HCT116 (cell line): ENCODE measurements around the gene ATP13A3. TPM values are rescaled to one million over a fixed set of nuclear protein-coding genes. Genes with fewer than 3 reads are reported as not detected.

ENCODE experiments used
- ATAC-seq: fragments of 200-7000 bp; cut with Tn5 transposase; 2 replicates; pipeline ENCODE4 v1.9.1; 2020; ENCODE audit warnings: mild to moderate bottlenecking, moderate library complexity
- BruUV-seq: library from RNA; stranded (reverse); fragments of 400-500 nt; replicated peaks from 2 replicates; lab custom pipeline; 2021; lab: Mats Ljungman, UMichigan
- CTCF ChIA-PET: fragments of 300-600 bp; sonication (Branson Sonifier 250); formaldehyde crosslinking; loops from one replicate; lab custom pipeline; 2021; ENCODE audit warnings: antibody characterized with exemption; lab: Charles Lee
- POLR2A ChIA-PET: fragments of 300-600, 350-600 bp; sonication (Branson Sonifier 250); formaldehyde crosslinking; loops from one replicate; lab custom pipeline; 2021; ENCODE audit warnings: antibody characterized with exemption; lab: Charles Lee
- RAD21 ChIA-PET, 2 experiments: fragments of 300-600 bp; sonication (Branson Sonifier 250); formaldehyde crosslinking; loops; one replicate each; lab custom pipeline; 2023; ENCODE audit warnings: low total read pairs in 2 of 2; ENCODE audit not compliant: uncharacterized antibody in 2 of 2, unreplicated experiment in 2 of 2, low non-redundant PET in 1 of 2; lab: Charles Lee
- DNase-seq: peaks from one replicate; pipeline ENCODE4 v3.0.0-alpha.2; 2010; ENCODE audit warnings: low read depth, low spot score
- H2AFZ ChIP-seq: fragments of 200-600 bp; shearing (Covaris generic), sonication (generic); 2 replicates; pipeline ENCODE4 v1.6.1; 2017; ENCODE audit warnings: low read depth, mixed run types, mixed read lengths, antibody characterized with exemption, low read length; ENCODE audit not compliant: poor library complexity, severe bottlenecking
- H3K27ac ChIP-seq: 2 replicates; pipeline ENCODE4 v1.5.1; 2012; ENCODE audit warnings: low read depth, low read length
- H3K27me3 ChIP-seq: fragments of 200-600 bp; sonication (generic); 2 replicates; pipeline ENCODE4 v1.6.1; 2016; ENCODE audit warnings: mixed run types, low read length, mixed read lengths; ENCODE audit not compliant: insufficient read depth
- H3K36me3 ChIP-seq, 2 experiments: fragments of 200-500 bp in 1 of 2; fragments of 200-600 bp in 1 of 2; sonication (Bioruptor generic) in 1 of 2; sonication (generic) in 1 of 2; 2 replicates each; pipeline versions ENCODE4 v1.5.1 to v1.6.1; 2014 to 2016; ENCODE audit warnings: low read length in 2 of 2, inconsistent platforms in 1 of 2, mixed read lengths in 1 of 2, mixed run types in 1 of 2; ENCODE audit not compliant: insufficient read depth in 2 of 2, control insufficient read depth in 1 of 2
- H3K4me1 ChIP-seq, 2 experiments: fragments of 200-600 bp in 1 of 2; sonication (generic) in 1 of 2; 2 replicates each; pipeline versions ENCODE4 v1.5.1 to v1.6.1; 2012 to 2017; ENCODE audit warnings: low read length in 2 of 2, inconsistent platforms in 1 of 2, mild to moderate bottlenecking in 1 of 2, mixed read lengths in 1 of 2, mixed run types in 1 of 2, moderate library complexity in 1 of 2; ENCODE audit not compliant: insufficient read depth in 2 of 2, control insufficient read depth in 1 of 2
- H3K4me2 ChIP-seq: fragments of 200-600 bp; sonication (generic); 2 replicates; pipeline ENCODE4 v1.6.1; 2017; ENCODE audit warnings: mixed run types, low read length, mixed read lengths
- H3K4me3 ChIP-seq, 2 experiments: fragments of 200-600 bp in 1 of 2; sonication (generic) in 1 of 2; replicated peaks in 1 of 2; 2 replicates each; pipeline ENCODE4 v1.5.1; 2011 to 2016; ENCODE audit warnings: low read length in 2 of 2, control low read depth in 1 of 2, low read depth in 1 of 2, mild to moderate bottlenecking in 1 of 2, mixed read lengths in 1 of 2, mixed run types in 1 of 2
- H3K79me2 ChIP-seq: fragments of 200-600 bp; sonication (generic); 2 replicates; pipeline ENCODE4 v1.6.1; 2017; ENCODE audit warnings: mild to moderate bottlenecking, mixed run types, low read length, moderate library complexity, mixed read lengths; ENCODE audit not compliant: insufficient read depth
- H3K9ac ChIP-seq: fragments of 200-600 bp; sonication (generic); 2 replicates; pipeline ENCODE4 v1.6.1; 2016; ENCODE audit warnings: low read length, mixed read lengths
- H3K9me2 ChIP-seq: fragments of 200-600 bp; sonication (generic), shearing (Covaris generic); 2 replicates; pipeline ENCODE4 v1.6.1; 2017; ENCODE audit warnings: mixed run types, mild to moderate bottlenecking, moderate library complexity; ENCODE audit not compliant: insufficient read depth
- H3K9me3 ChIP-seq, 2 experiments: fragments of 200-500 bp in 1 of 2; fragments of 200-600 bp in 1 of 2; sonication (Bioruptor generic) in 1 of 2; sonication (generic) in 1 of 2; 2 replicates each; pipeline ENCODE4 v1.6.1; 2014 to 2017; ENCODE audit warnings: low read length in 2 of 2, mixed read lengths in 2 of 2, inconsistent platforms in 1 of 2, low read depth in 1 of 2, mild to moderate bottlenecking in 1 of 2, mixed run types in 1 of 2, moderate library complexity in 1 of 2; ENCODE audit not compliant: control insufficient read depth in 1 of 2, insufficient read depth in 1 of 2
- H4K20me1 ChIP-seq: fragments of 200-600 bp; sonication (generic), shearing (Covaris generic); 2 replicates; pipeline ENCODE4 v1.6.1; 2017; ENCODE audit warnings: mixed run types, mild to moderate bottlenecking, moderate library complexity; ENCODE audit not compliant: insufficient read depth
- CBX3 ChIP-seq: IDR thresholded peaks from 2 replicates; pipeline ENCODE4 v1.6.1; 2012; ENCODE audit warnings: low read depth
- EGR1 ChIP-seq: IDR thresholded peaks from 2 replicates; pipeline ENCODE4 v1.6.1; 2012; ENCODE audit warnings: low read depth
- EZH2phosphoT487 ChIP-seq: fragments of 200-600 bp; IDR thresholded peaks from 2 replicates; pipeline ENCODE4 v1.6.1; 2018; ENCODE audit warnings: antibody characterized with exemption, borderline replicate concordance
- FOSL1 ChIP-seq: IDR thresholded peaks from 2 replicates; pipeline ENCODE4 v1.6.1; 2012; ENCODE audit warnings: low read depth
- POLR2A ChIP-seq: IDR thresholded peaks from 2 replicates; pipeline ENCODE4 v1.7.0; 2011; ENCODE audit warnings: borderline replicate concordance; ENCODE audit not compliant: insufficient read depth, insufficient read length; ENCODE audit errors: extremely low read depth
- POLR2AphosphoS5 ChIP-seq: IDR thresholded peaks from 2 replicates; pipeline ENCODE4 v1.6.1; 2011; ENCODE audit warnings: mild to moderate bottlenecking, low read depth, low read length, moderate library complexity
- SRF ChIP-seq: IDR thresholded peaks from 2 replicates; pipeline ENCODE4 v1.6.1; 2012; ENCODE audit warnings: low read depth
- intact Hi-C: fragments of 100-400 bp; cut with micrococcal nuclease; formaldehyde crosslinking; loops from 2 replicates; pipeline ENCODE4 v1.10.0; 2022
- total RNA-seq: library from RNA; stranded (reverse); gene quantifications from one replicate; pipeline ENCODE4 v1.2.1, GENCODE V29; 2021; ENCODE audit not compliant: unreplicated experiment
- TF ChIP-seq, protein P1 (sequence below): IDR thresholded peaks from 2 replicates; pipeline ENCODE4 v1.6.1; 2012
- TF ChIP-seq, protein P2 (sequence below): IDR thresholded peaks from 2 replicates; pipeline ENCODE4 v1.6.1; 2012; ENCODE audit warnings: low read depth

Gene ATP13A3
- total RNA-seq, 1 experiment from 2014 or later: 139 TPM

DNA sequence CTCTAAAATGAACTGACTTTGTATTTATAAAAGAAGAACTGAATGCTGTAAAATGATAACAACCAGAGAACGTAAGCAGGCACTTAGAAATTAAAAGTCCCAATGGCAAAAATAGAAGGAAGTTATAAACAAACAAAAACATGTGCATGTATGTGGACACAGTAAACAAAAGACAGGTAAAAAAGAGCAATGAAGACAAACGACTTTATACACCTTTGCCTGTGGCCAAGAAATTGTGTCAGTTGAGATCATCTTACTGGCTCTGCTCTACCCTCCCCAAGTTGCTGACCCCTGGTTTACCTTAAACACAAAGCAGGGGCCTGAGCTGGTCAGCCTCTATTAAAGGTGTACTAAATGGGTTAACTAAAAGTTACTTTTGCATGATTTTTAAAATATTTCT, 46.0 kb downstream of the ATP13A3 start:
- ATAC-seq (no peak), DNase-seq (no peak)
- H3K9me3 ChIP-seq: no peaks in the 10 kb centered on the region
- ChIA-PET POLR2A (no interaction called here), RAD21 (no interaction called here), CTCF (no interaction called here)
- H3K36me3 ChIP-seq: peaks cover 34 to 57% of the 10 kb centered on the region in 2 experiments; a peak in 3 of 4 replicates
- H3K4me3 ChIP-seq: no peak overlapping the region
- TF ChIP-seq, protein P1, sequence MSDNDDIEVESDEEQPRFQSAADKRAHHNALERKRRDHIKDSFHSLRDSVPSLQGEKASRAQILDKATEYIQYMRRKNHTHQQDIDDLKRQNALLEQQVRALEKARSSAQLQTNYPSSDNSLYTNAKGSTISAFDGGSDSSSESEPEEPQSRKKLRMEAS: no peak
- TF ChIP-seq EZH2phosphoT487: no peak
- TF ChIP-seq POLR2A: no peak
- TF ChIP-seq FOSL1: no peak
- no peak for TF ChIP-seq CBX3
- no peak for TF ChIP-seq SRF
- no peak for TF ChIP-seq EGR1
- TF ChIP-seq, protein P2, sequence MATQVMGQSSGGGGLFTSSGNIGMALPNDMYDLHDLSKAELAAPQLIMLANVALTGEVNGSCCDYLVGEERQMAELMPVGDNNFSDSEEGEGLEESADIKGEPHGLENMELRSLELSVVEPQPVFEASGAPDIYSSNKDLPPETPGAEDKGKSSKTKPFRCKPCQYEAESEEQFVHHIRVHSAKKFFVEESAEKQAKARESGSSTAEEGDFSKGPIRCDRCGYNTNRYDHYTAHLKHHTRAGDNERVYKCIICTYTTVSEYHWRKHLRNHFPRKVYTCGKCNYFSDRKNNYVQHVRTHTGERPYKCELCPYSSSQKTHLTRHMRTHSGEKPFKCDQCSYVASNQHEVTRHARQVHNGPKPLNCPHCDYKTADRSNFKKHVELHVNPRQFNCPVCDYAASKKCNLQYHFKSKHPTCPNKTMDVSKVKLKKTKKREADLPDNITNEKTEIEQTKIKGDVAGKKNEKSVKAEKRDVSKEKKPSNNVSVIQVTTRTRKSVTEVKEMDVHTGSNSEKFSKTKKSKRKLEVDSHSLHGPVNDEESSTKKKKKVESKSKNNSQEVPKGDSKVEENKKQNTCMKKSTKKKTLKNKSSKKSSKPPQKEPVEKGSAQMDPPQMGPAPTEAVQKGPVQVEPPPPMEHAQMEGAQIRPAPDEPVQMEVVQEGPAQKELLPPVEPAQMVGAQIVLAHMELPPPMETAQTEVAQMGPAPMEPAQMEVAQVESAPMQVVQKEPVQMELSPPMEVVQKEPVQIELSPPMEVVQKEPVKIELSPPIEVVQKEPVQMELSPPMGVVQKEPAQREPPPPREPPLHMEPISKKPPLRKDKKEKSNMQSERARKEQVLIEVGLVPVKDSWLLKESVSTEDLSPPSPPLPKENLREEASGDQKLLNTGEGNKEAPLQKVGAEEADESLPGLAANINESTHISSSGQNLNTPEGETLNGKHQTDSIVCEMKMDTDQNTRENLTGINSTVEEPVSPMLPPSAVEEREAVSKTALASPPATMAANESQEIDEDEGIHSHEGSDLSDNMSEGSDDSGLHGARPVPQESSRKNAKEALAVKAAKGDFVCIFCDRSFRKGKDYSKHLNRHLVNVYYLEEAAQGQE: no peak
- TF ChIP-seq POLR2AphosphoS5: no peak
- H3K27ac ChIP-seq: no peak overlapping the region
- no peak overlapping the region for H2AFZ ChIP-seq
- H3K79me2 ChIP-seq: peaks cover 17% of the 10 kb centered on the region
- no peaks in the 10 kb centered on the region for H3K4me1 ChIP-seq
- no peaks in the 10 kb centered on the region for H3K27me3 ChIP-seq
- BruUV-seq: no TSS peak
- no peak overlapping the region for H3K4me2 ChIP-seq
- intact Hi-C loops: no loop called here
- H3K9me2 ChIP-seq: no peaks in the 10 kb centered on the region
- H3K9ac ChIP-seq: no peak overlapping the region
- peaks cover 5% of the 10 kb centered on the region; the same call in 1 of the 2 replicates for H4K20me1 ChIP-seq
